Fibroblast of gingiva (primary cell): ENCODE results near the gene CD14.
A peak's percentile ranks its signal among the peaks of the same experiment; 100 is the strongest.
"Not testable (repeated sequence)": the region's sequence is repeated elsewhere in the genome, so short reads cannot be mapped to it uniquely, and the experiment has no call there.

Experiments
- DNase-seq: peaks from one replicate; pipeline ENCODE4 v3.0.0-alpha.2; 2011; ENCODE audit warnings: low read depth

Gene CD14

GRCh38 chr5:140635291-140636257, 2.6 kb upstream of the CD14 start:
- DNase-seq = no peak

DNA sequence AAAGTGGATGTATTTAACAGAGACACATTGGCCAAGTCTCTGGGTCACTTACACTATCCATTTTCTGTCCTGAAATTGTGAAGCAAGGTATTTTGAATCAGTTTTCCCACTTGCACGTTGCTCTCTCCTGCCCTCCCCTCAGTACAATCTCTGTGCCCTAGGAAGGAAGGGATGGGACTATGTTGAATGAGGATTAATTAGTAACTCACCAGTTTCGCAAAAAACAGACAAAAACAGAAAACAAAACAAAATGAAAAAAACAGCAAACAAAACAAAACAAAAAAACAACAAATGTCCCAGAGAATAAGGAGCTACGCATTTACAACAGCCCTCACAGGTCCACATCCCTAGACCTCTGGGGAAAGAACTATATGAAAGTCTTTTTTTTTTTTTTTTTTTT, 1.1 kb upstream of the CD14 start:
- no peak for DNase-seq

DNA sequence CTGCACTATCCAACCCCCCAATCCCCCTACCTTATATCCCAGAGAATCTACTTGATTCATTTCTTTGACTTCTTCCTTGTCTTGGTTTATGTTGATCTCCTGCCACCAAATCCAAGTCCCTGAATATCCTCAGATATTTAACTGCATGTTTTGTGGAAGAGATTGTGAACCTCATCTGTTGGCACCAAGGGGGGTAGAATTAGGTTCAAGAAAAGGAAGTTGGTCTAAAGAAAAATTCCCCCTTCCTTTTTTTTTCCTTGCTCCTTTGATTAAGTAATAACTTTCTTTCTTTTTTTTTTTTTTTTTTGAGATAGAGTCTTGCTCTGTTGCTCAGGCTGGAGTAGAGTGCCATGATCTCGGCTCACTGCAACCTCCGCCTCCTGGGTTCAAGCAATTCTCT, 526 bp upstream of the CD14 start:
- no peak for DNase-seq

DNA sequence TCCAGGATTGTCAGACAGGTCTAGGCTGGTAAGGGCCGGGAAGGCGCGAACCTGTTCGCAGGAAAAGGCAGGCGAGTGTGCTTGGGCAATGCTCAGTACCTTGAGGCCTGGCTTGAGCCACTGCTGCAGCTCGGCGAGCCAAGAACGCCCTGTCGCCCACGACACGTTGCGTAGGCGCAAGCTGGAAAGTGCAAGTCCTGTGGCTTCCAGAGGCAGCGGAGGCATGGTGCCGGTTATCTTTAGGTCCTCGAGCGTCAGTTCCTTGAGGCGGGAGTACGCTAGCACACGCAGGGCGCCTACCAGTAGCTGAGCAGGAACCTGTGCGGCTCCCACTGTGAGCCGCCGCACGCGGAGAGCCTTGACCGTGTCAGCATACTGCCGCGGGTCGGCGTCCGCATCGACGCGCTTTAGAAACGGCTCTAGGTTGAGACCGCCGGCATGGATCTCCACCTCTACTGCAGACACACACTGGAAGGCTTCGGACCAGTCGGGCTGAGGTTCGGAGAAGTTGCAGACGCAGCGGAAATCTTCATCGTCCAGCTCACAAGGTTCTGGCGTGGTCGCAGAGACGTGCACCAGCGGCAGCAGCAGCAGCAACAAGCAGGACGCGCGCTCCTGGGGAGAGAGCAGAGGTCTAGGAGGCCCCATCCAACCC, 482 bp downstream of the CD14 start:
- peak; percentile 17 for DNase-seq

DNA sequence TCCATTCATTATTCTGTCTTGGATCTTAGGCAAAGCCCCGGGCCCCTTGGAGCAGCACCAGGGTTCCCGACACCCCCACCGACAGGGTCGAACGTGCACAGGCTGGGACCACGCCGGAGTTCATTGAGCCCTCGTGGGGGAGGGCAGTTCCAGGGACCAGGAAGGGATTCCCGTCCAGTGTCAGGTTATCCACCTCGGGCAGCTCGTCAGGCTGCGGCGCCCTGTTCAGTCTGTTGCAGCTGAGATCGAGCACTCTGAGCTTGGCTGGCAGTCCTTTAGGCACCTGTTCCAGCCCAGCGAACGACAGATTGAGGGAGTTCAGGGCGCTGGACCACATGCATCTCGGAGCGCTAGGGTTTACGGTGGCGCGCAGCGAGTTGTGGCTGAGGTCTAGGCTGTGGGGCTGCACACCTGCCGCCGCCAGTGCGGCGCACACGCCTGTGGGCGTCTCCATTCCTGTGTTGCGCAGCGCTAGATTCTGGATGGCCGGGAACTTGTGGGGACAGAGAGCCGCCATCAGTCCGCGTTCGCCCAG, 1.1 kb downstream of the CD14 start:
- DNase-seq = no peak

DNA sequence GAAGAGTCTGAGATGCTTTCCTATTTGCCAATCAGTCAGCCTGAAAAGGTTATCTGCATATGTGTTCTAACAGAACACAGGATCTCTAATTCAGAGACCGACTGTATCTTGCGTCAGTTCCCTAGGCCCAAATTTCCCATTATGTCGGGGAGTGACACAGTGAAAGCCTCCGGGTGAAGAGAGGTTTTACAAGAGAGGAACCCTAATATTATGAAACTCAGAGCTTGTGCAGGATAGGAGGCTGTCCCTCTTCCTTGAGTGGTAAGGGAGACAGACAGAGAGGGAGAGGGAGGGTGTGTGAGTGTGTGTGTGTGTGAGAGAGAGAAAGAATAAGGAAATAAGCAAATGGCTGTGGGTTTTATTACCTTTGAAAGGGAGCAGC, 1.9 kb downstream of the CD14 start:
- DNase-seq = no peak

- DNase-seq = no peak
Measured at GRCh38 chr5:140630292-140631035, 2.5 kb downstream of the CD14 start.

- DNase-seq = no peak
Measured at GRCh38 chr5:140628711-140629110, 4.3 kb downstream of the CD14 start.

DNA sequence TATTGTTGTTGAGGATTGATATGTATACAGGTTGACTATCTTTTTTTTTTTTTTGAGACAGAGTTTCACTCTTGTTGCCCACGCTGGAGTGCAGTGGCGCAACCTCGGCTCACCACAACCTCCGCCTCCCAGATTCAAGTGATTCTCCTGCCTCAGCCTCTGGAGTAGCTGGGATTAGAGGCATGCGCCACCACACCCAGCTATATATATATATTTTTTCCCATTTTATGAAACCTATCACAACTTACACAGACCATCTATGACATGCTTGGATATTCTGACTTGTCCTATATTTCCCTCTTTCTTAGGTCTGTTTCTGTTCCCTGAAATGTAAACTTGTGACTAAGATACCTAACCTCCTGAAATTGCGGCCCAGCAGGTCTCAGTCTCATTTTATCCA, 5.0 kb downstream of the CD14 start:
- no peak for DNase-seq

GRCh38 chr5:140624886-140625285, 8.1 kb downstream of the CD14 start:
- not testable (repeated sequence) for DNase-seq

- DNase-seq = not testable (repeated sequence)
Measured at GRCh38 chr5:140623061-140623460, 9.9 kb downstream of the CD14 start.

DNA sequence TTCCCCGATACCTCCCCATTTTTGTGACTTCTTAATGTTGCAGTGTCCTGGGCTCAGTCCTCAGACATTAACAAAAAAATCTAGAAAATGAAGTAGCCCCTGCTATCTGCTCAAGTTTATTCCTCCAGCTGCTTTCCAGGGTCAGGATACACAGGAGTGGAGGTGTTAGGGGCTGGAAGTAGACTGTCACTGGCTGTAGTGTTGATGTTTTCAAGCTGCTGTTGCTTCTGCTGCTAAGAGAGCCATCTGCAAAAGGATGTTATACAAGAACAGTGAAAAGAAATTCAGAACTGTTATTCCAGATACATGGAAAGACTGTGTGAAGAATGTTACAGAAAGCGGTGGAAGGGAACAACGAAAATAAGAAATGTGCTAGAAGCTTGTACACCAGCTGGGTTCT, 10.7 kb downstream of the CD14 start:
- no peak for DNase-seq

DNA sequence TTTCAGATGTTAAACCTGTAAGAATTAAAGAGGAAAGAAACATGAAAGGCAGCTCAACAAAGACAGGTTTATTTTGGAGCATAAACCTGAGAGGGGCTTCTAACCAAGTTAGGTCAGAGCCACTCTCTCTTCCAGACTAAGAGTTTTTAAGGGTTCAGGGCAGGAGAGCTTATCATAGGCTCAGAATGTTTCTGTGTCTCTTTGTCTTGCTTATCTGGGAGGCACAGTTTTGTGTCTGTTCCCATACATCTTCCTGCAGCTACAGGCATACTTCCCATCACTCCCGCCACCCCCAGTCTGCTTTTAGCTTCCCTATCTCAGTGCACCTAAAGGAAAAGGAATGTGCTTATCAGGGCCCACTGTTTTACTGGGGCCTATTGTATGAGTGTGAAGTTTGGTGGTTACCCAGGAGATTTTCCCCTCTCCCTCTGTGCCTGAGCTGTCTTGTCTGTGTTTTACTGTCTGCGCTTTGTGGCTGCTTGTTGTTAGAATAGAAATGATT, 21.9 kb downstream of the CD14 start:
- DNase-seq = no peak

DNA sequence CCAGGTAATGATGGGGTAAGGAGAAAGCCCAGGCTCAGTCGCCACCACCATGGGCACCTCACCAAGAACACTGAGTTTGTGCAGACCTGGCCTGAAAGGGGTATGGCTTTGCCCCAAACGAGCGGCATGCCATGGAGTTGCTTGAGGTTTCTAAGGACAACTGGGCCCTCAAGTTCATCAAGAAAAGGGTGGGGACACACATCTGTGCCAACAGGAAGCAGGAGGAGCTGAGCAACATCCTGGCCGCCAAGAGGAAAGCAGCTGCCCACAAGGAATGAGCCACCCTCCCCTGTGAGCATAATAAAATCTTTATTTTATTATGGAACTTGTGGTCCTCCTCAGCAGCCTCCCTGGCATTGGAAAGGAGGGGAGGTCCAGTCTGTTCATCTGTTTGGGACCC, 23.8 kb downstream of the CD14 start:
- DNase-seq = no peak

- DNase-seq = no peak
Measured at GRCh38 chr5:140608722-140609121, 24.3 kb downstream of the CD14 start.

- DNase-seq = peak; percentile 50
Measured at GRCh38 chr5:140607031-140607430, 25.9 kb downstream of the CD14 start.

- peak; percentile 46 for DNase-seq
Measured at GRCh38 chr5:140605879-140606278, 27.1 kb downstream of the CD14 start.

DNA sequence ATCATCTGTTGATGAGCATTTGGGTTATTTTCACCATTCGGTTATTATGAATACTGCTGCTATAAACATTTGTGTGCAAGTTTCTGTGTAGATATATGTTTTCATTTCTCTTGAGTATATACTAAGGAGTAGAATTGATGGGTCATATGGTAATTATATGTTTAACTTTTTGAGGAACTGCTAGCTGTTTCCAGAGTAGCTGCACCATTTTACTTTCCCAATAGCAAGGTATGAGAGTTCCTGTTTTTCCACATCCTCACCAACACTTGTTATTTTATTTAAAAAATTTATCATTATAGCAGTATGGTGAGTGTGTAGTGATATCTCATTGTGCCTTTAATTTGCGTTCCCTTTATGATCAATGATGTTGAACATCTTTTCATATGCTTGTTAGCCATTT, 29.2 kb downstream of the CD14 start:
- no peak for DNase-seq

DNA sequence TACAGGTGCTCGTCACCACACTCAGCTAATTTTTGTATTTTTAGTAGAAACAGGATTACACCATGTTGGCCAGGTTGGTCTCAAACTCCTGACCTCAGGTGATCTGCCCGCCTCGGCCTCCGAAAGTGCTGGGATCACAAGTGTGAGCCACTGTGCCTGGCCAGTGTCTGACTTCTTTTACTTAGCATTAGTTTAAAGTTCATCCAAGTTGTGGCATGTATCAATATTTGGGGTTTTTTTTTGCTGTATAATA, 29.6 kb downstream of the CD14 start:
- DNase-seq = not testable (repeated sequence)

- DNase-seq = no peak
Measured at GRCh38 chr5:140602147-140602546, 30.8 kb downstream of the CD14 start.

- no peak for DNase-seq
Measured at GRCh38 chr5:140600096-140600495, 32.9 kb downstream of the CD14 start.

DNA sequence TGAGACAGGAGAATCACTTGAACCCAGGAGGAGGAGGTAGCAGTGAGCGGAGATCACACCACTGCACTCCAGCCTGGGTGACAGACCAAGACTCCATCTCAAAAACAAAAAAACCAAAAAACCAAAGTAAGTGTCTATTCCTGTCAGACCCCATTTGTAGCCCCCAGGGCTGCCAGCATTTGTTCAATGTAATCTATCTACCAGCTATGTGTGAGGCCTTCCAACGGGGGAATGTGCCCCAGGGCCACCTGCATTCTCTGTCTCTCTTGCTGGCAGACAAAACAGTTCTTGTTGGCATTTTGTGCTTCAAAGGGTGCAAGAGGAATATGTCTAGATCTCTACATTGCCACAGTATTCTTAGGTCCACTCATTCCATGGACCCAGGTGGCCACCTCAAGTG, 34.1 kb downstream of the CD14 start:
- no peak for DNase-seq

GRCh38 chr5:140596321-140596741, 36.6 kb downstream of the CD14 start:
- DNase-seq = no peak
